ENCODE results near the gene SLC35A3.
"Not testable (repeated sequence)": the region's sequence is repeated elsewhere in the genome, so short reads cannot be mapped to it uniquely, and the experiment has no call there.

SLC35A3 gene

GRCh38 chr1:99969729-99970621 lies at the start of gene SLC35A3:
Gene SLC35A3, plus strand, starts transcription at chr1:99969996. Its CDS starts 23,559 bp downstream, at chr1:99993555.
- peaks cover 28% of the 10 kb centered on the region for H3K36me3 Mint-ChIP-seq (ENCODE audit: low read depth)
- H3K27ac Mint-ChIP-seq: peak within 1 kb of the TSS; percentile 97
- H3K27me3 Mint-ChIP-seq: no peaks in the 10 kb centered on the region
- H3K9me3 Mint-ChIP-seq: no peaks in the 10 kb centered on the region
- DNase-seq: peak; percentile 91
- peaks cover 34% of the 10 kb centered on the region for H3K4me1 Mint-ChIP-seq (ENCODE audit: low read depth)
- peak within 1 kb of the TSS; percentile 100 for H3K4me3 Mint-ChIP-seq

DNA sequence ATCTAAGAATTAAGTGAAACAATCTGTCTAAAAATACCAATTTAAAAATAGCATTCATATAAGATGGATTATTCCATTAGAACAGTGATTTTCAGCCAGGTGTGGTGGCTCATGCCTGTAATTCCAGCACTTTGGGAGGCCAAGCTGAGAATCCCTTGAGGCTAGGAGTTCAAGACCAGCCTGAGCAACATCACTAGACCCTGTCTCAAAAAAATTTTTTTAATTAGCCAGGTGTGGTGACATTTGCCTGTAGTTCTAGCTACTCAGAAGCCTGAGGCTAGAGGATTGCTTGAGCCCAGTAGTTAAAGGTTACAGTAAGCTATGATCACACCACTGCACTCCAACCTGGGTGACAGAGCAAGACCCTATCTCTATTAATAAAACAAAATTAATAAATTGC lies 35.0 kb upstream of the SLC35A3 start:
- no peaks in the 10 kb centered on the region for H3K4me1 Mint-ChIP-seq (ENCODE audit: low read depth)
- H3K27ac Mint-ChIP-seq: no peak overlapping the region
- no peak for DNase-seq
- peaks cover 12% of the 10 kb centered on the region for H3K27me3 Mint-ChIP-seq
- H3K9me3 Mint-ChIP-seq: no peaks in the 10 kb centered on the region
- H3K36me3 Mint-ChIP-seq (ENCODE audit: low read depth): no peaks in the 10 kb centered on the region
- no peak overlapping the region for H3K4me3 Mint-ChIP-seq

DNA sequence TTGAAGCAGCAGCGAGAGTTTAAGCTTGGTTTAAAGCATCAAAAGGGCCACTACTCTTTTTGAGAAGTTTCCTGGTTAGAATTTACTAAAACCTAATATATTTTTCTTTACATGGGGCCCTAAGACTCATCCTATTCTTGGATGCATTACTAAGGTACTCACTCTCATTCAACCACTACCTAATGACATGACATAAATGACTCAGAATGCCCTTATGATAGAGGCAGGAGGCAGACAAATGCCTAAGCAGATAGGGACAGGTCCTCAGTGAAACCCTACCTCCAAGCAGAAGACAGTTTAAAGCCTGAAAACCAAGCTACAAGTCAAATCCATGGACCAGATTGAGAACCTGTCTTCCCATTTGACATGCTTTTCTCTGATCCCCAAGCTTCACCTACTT lies 34.3 kb upstream of the SLC35A3 start:
- H3K4me1 Mint-ChIP-seq (ENCODE audit: low read depth): no peaks in the 10 kb centered on the region
- H3K9me3 Mint-ChIP-seq: no peaks in the 10 kb centered on the region
- H3K4me3 Mint-ChIP-seq: no peak overlapping the region
- peaks cover 12% of the 10 kb centered on the region for H3K27me3 Mint-ChIP-seq
- no peak overlapping the region for H3K27ac Mint-ChIP-seq
- DNase-seq: no peak
- H3K36me3 Mint-ChIP-seq (ENCODE audit: low read depth): no peaks in the 10 kb centered on the region

GRCh38 chr1:99936071-99936470 lies 33.7 kb upstream of the SLC35A3 start:
- Mint-ChIP-seq H3K9me3 (no peaks in the 10 kb centered on the region), H3K4me1 (ENCODE audit: low read depth) (no peaks in the 10 kb centered on the region), H3K27me3 (peaks cover 12% of the 10 kb centered on the region), H3K27ac (no peak overlapping the region), H3K36me3 (ENCODE audit: low read depth) (no peaks in the 10 kb centered on the region), H3K4me3 (no peak overlapping the region)
- DNase-seq: no peak

- H3K27me3 Mint-ChIP-seq: no peaks in the 10 kb centered on the region
- DNase-seq: no peak
- no peaks in the 10 kb centered on the region for H3K9me3 Mint-ChIP-seq
- H3K27ac Mint-ChIP-seq: no peak overlapping the region
- H3K4me3 Mint-ChIP-seq: no peak overlapping the region
- H3K4me1 Mint-ChIP-seq (ENCODE audit: low read depth): no peaks in the 10 kb centered on the region
- no peaks in the 10 kb centered on the region for H3K36me3 Mint-ChIP-seq (ENCODE audit: low read depth)
These were observed 27.1 kb upstream of the SLC35A3 start for GRCh38 chr1:99942723-99943122.

DNA sequence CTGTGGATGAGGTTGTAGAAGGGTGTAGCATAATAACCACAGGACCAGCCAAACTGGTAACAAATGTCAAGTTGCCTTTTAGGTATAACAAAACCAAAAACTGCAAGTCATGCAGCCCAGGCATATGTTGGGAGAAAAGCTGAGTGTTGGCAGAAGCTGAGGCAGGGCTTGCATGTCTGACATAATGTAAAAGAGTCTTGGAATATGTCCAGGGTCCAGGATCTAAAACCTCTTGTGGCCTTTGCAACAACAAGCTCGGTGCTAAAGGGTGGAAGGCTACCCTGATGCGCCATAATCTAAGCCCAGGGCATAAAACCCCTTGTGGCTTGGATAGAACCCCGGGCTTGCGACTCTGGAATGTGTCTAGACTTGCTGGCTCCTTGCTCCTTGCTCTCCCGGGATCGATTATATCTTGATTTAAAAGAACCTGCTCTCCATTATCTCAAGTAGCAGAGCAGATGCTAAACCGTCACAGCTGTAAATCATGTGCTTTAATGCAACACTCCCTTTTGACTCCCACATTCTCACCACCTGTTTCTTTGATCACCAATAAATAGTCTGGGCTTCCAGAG lies 26.5 kb upstream of the SLC35A3 start:
- Mint-ChIP-seq H3K27ac (no peak overlapping the region), H3K27me3 (no peaks in the 10 kb centered on the region)

GRCh38 chr1:99944192-99944591 lies 25.6 kb upstream of the SLC35A3 start:
- H3K4me3 Mint-ChIP-seq: no peak overlapping the region
- no peaks in the 10 kb centered on the region for H3K27me3 Mint-ChIP-seq
- no peak for DNase-seq
- H3K27ac Mint-ChIP-seq: no peak overlapping the region
- H3K4me1 Mint-ChIP-seq (ENCODE audit: low read depth): no peaks in the 10 kb centered on the region
- H3K36me3 Mint-ChIP-seq (ENCODE audit: low read depth): no peaks in the 10 kb centered on the region
- H3K9me3 Mint-ChIP-seq: no peaks in the 10 kb centered on the region

More for the DNA sequence above, 26.5 kb upstream of the SLC35A3 start:
- no peak for DNase-seq
- Mint-ChIP-seq H3K4me3 (no peak overlapping the region), H3K4me1 (ENCODE audit: low read depth) (no peaks in the 10 kb centered on the region), H3K9me3 (no peaks in the 10 kb centered on the region), H3K36me3 (ENCODE audit: low read depth) (no peaks in the 10 kb centered on the region)

DNA sequence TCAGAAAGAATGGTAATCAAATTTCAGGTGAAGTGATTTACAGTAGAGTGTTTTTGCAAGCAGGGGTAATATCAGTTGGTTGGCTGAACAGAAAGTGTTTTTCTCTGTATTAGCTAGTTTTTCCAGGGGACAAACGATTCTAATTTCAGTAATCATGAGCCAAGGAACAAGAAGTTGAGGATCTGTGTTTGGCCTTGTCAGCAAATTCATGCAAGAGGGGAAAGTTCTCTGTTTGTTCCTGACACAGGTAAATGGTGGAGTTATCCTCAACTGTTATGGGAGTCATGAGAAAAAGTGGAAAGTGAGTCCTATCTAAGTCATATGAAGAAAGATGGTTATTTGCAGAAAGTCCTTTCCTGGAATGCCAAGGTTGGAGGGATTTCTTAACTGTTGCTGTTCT lies 24.6 kb upstream of the SLC35A3 start:
- no peaks in the 10 kb centered on the region for H3K4me1 Mint-ChIP-seq (ENCODE audit: low read depth)
- H3K27me3 Mint-ChIP-seq: no peaks in the 10 kb centered on the region
- H3K27ac Mint-ChIP-seq: no peak overlapping the region
- no peak for DNase-seq
- no peak overlapping the region for H3K4me3 Mint-ChIP-seq
- H3K36me3 Mint-ChIP-seq (ENCODE audit: low read depth): no peaks in the 10 kb centered on the region
- H3K9me3 Mint-ChIP-seq: no peaks in the 10 kb centered on the region

DNA sequence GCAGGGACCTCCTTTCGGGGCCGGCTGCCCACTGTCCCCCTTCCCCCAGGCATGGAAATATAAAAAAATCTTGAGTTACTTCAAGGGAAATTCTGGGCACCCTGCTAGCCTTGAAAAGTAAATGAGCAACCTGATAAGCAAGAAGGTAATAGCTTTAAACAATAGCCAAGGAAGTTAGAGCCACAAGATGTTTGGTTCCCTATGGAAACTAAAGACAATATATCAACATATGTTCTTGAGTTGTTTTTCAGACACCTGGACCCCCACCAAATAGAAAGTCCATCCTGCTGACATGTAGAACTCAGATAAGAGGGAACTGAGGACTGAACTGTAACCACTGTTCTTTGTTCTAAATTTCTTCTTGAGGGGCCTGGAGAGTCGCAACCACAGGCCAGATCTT lies 19.3 kb upstream of the SLC35A3 start:
- DNase-seq: no peak
- H3K4me1 Mint-ChIP-seq (ENCODE audit: low read depth): no peaks in the 10 kb centered on the region
- no peaks in the 10 kb centered on the region for H3K36me3 Mint-ChIP-seq (ENCODE audit: low read depth)
- H3K27me3 Mint-ChIP-seq: no peaks in the 10 kb centered on the region
- H3K9me3 Mint-ChIP-seq: no peaks in the 10 kb centered on the region
- no peak overlapping the region for H3K27ac Mint-ChIP-seq
- H3K4me3 Mint-ChIP-seq: no peak overlapping the region

DNA sequence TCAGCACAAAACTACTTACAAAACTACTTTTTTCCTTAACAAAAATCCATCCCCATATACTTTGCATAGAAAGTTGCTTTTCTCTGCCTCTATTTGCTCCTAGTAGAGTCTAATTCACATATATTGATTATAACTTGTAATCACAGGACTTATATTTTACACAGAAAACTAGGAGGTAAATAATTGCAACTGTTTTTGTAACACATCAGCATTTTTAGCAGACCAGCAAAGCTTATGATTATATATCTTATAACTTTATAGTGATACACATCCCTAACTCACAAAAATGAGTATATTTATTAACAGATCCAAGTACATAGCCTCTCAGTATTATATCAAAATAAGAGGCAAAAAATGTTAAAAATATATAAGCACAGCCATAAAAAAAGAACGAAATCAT lies 17.3 kb upstream of the SLC35A3 start:
- H3K27me3 Mint-ChIP-seq: no peaks in the 10 kb centered on the region
- no peak overlapping the region for H3K4me3 Mint-ChIP-seq
- no peak overlapping the region for H3K27ac Mint-ChIP-seq
- H3K4me1 Mint-ChIP-seq (ENCODE audit: low read depth): no peaks in the 10 kb centered on the region
- H3K9me3 Mint-ChIP-seq: no peaks in the 10 kb centered on the region
- no peak for DNase-seq
- no peaks in the 10 kb centered on the region for H3K36me3 Mint-ChIP-seq (ENCODE audit: low read depth)

DNA sequence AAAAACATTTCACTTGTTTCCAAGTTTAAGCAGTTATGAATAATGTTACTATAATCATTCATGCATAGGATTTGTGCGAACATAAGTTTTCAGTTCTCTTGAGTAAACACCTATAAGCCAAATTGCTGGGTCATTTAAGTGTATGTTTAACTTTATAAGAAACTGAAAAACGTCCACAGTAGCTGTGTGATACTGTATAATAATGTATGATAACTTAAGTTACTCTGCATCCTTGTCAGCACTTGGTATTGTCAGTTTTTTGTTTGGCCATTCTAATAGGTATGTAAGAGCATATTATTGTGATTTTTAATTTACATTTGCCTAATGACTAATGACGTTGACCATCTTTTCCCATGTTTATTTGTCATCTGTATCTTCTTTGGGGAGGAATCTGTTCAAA lies 14.4 kb upstream of the SLC35A3 start:
- Mint-ChIP-seq H3K4me3 (no peak overlapping the region), H3K9me3 (no peaks in the 10 kb centered on the region), H3K27me3 (no peaks in the 10 kb centered on the region), H3K4me1 (ENCODE audit: low read depth) (no peaks in the 10 kb centered on the region), H3K27ac (no peak overlapping the region), H3K36me3 (ENCODE audit: low read depth) (no peaks in the 10 kb centered on the region)
- DNase-seq: no peak

DNA sequence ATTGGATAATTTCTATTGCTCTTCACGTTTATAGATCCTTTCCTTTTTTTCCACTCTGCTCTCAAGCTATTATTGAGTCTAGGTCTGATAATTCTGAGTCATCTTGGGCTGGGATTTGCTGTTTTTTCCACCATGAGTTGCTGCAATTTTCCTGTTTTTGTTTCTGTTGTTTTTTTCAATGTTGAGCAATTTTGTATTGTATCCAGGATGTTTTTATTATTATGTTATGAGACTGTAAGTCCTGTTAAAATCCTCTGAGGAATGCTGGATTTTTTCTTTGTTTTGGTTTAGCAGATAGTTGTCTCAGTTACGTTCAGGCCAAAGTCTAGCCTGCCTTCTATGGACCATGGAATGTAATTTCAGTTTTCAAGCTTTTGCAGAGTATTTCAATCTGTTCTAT lies 13.0 kb upstream of the SLC35A3 start:
- no peaks in the 10 kb centered on the region for H3K4me1 Mint-ChIP-seq (ENCODE audit: low read depth)
- H3K27me3 Mint-ChIP-seq: no peaks in the 10 kb centered on the region
- H3K9me3 Mint-ChIP-seq: no peaks in the 10 kb centered on the region
- no peak overlapping the region for H3K4me3 Mint-ChIP-seq
- DNase-seq: no peak
- H3K27ac Mint-ChIP-seq: no peak overlapping the region
- H3K36me3 Mint-ChIP-seq (ENCODE audit: low read depth): no peaks in the 10 kb centered on the region

- peaks cover 1% of the 10 kb centered on the region for H3K4me1 Mint-ChIP-seq (ENCODE audit: low read depth)
These were observed 12.0 kb upstream of the SLC35A3 start for GRCh38 chr1:99957818-99958217.

DNA sequence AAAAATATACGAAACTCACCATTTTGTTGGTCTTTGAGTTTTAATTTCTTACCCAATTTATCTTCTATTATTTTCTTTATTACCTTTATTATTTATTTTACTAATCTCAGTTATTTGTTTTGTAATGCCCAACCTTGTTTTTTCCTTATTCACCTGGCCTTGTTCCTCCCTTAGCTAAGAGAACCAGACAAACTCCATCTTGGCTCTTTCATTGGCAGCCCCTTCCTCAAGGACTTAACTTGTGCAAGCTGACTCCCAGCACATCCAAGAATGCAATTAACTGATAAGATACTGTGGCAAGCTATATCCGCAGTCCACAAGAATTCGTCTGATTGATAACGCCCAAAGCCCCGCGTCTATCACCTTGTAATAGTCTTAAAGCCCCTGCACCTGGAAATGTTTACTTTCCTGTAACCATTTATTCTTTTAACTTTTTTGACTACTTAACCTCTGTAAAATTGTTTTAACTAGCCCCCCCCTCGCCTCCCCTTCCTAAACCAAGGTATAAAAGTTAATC lies 10.5 kb upstream of the SLC35A3 start:
- not testable (repeated sequence) for H3K4me1 Mint-ChIP-seq (ENCODE audit: low read depth); H3K36me3 Mint-ChIP-seq (ENCODE audit: low read depth); H3K4me3 Mint-ChIP-seq; DNase-seq; H3K27ac Mint-ChIP-seq; H3K27me3 Mint-ChIP-seq; H3K9me3 Mint-ChIP-seq

More at GRCh38 chr1:99957818-99958217, 12.0 kb upstream of the SLC35A3 start:
- H3K4me3 Mint-ChIP-seq: no peak overlapping the region
- DNase-seq: no peak
- H3K36me3 Mint-ChIP-seq (ENCODE audit: low read depth): no peaks in the 10 kb centered on the region
- H3K27me3 Mint-ChIP-seq: no peaks in the 10 kb centered on the region
- no peak overlapping the region for H3K27ac Mint-ChIP-seq
- no peaks in the 10 kb centered on the region for H3K9me3 Mint-ChIP-seq

- not testable (repeated sequence) for H3K4me3 Mint-ChIP-seq; DNase-seq; H3K9me3 Mint-ChIP-seq; H3K27ac Mint-ChIP-seq; H3K27me3 Mint-ChIP-seq; H3K4me1 Mint-ChIP-seq (ENCODE audit: low read depth); H3K36me3 Mint-ChIP-seq (ENCODE audit: low read depth)
These were observed 9.5 kb upstream of the SLC35A3 start for GRCh38 chr1:99960260-99960659.

All from activated T-cell treated with anti-CD3 and anti-CD28 coated beads, Interleukin-2, amount 50 U/mL, for 24 hours (primary cell).